Psoas muscle (tissue), 8 donors: ENCODE results near the gene WNT5A. TPM values are rescaled to one million over a fixed set of nuclear protein-coding genes. Genes with fewer than 3 reads are reported as not detected.

ENCODE experiments used
- ATAC-seq, 4 donors: fragments of 200-7000 bp; cut with Tn5 transposase; one replicate each; pipeline ENCODE4 v1.9.1; 2020; ENCODE audit warnings: moderate library complexity in 3 of 4, mild to moderate bottlenecking in 2 of 4
- DNase-seq, 2 donors: peaks; one replicate each; pipeline ENCODE4 v3.0.0-alpha.2; 2020
- H3K27ac ChIP-seq: fragments of 200-600 bp; one replicate; pipeline ENCODE4 v1.8.0; 2022
- H3K27me3 ChIP-seq, 3 donors: fragments of 200-600 bp in 1 of 3; one replicate each; pipeline versions ENCODE4 v1.6.1 to v1.8.0; 2013 to 2022; ENCODE audit warnings: low read length in 2 of 3, mild to moderate bottlenecking in 2 of 3, moderate library complexity in 1 of 3; ENCODE audit not compliant: insufficient read depth in 3 of 3
- H3K36me3 ChIP-seq, 2 donors: fragments of 200-600 bp in 1 of 2; one replicate each; pipeline versions ENCODE4 v1.6.1 to v1.8.0; 2013 to 2022; ENCODE audit warnings: low read depth in 1 of 2, mild to moderate bottlenecking in 1 of 2, moderate library complexity in 1 of 2; ENCODE audit not compliant: insufficient read depth in 1 of 2
- H3K4me1 ChIP-seq: fragments of 200-600 bp; one replicate; pipeline ENCODE4 v1.8.0; 2022
- H3K4me3 ChIP-seq: fragments of 200-600 bp; one replicate; pipeline ENCODE4 v1.8.0; 2022; ENCODE audit warnings: mild to moderate bottlenecking
- H3K9me3 ChIP-seq: fragments of 200-600 bp; one replicate; pipeline ENCODE4 v1.8.0; 2022
- WGBS, 3 donors: extraction: QIAGEN DNeasy Blood & Tissue Kit; methylation state at CpG; one replicate each; pipeline versions ENCODE4 v1.1.6 to v1.1.7; 2013; 5-methylcytosine and 5-hydroxymethylcytosine counted together
- intact Hi-C, 2 donors: fragments of 100-400 bp; cut with DNase I; formaldehyde crosslinking; loops; one replicate each; pipeline versions ENCODE4 v1.11.0 to v1.14.2; 2022
- polyA plus RNA-seq, 3 donors: library from polyadenylated mRNA; stranded (reverse); fragments of 200-250 nt; gene quantifications; one replicate each; pipeline ENCODE4 v1.2.3, GENCODE V29; 2013
- total RNA-seq, 4 donors: library from RNA; stranded (reverse); fragmentation: NEBNext Ultra II Directional in 2 of 4; extraction: Animal tissue kit (Norgen Biotek cat#: 25700) in 2 of 4; gene quantifications; one replicate each; pipeline versions ENCODE4 v1.2.1 to v1.2.4, GENCODE V29; 2021 to 2023
- TF ChIP-seq, protein P1 (sequence below): fragments of 200-600 bp; IDR thresholded peaks from one replicate; pipeline ENCODE4 v1.8.0; 2022; ENCODE audit warnings: antibody characterized with exemption
- donor health status: healthy with polysubstance abuse.
- donor health status: DM: no; HTN: no; CAD: no; lungs with moderate emphysema.
- donor health status: Bipolar disorder and iron deficiency.
- donor health status: healthy.
- donor health status: DM: yes; HTN: yes; CAD: no.
- donor health status: DM: no; HTN: no; CAD: no.
- donor health status: DM: no; HTN: no; CAD: no.
- donor health status: DM: yes; HTN: yes; CAD: no.

WNT5A gene
- total and polyA plus RNA-seq, 7 donors: 0.43 to 6.2 (median 1.1) TPM

GRCh38 chr3:55474213-55474632, 12.9 kb downstream of the WNT5A start:
- Histone ChIP-seq H3K27ac (no peak overlapping the region), H3K4me1 (no peaks in the 10 kb centered on the region), H3K27me3 (no peaks in the 10 kb centered on the region), H3K4me3 (no peak overlapping the region), H3K9me3 (no peaks in the 10 kb centered on the region), H3K36me3 (peaks cover 0 to 10% of the 10 kb centered on the region in 2 donors)
- DNase-seq (no peak), ATAC-seq (no peak)
- 79 to 86% (median 86%) methylated on average over 44 of the region's 44 CpGs for WGBS, 3 donors
- TF ChIP-seq, protein P1, sequence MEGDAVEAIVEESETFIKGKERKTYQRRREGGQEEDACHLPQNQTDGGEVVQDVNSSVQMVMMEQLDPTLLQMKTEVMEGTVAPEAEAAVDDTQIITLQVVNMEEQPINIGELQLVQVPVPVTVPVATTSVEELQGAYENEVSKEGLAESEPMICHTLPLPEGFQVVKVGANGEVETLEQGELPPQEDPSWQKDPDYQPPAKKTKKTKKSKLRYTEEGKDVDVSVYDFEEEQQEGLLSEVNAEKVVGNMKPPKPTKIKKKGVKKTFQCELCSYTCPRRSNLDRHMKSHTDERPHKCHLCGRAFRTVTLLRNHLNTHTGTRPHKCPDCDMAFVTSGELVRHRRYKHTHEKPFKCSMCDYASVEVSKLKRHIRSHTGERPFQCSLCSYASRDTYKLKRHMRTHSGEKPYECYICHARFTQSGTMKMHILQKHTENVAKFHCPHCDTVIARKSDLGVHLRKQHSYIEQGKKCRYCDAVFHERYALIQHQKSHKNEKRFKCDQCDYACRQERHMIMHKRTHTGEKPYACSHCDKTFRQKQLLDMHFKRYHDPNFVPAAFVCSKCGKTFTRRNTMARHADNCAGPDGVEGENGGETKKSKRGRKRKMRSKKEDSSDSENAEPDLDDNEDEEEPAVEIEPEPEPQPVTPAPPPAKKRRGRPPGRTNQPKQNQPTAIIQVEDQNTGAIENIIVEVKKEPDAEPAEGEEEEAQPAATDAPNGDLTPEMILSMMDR: no peak
- intact Hi-C loops: no loop called here

DNA sequence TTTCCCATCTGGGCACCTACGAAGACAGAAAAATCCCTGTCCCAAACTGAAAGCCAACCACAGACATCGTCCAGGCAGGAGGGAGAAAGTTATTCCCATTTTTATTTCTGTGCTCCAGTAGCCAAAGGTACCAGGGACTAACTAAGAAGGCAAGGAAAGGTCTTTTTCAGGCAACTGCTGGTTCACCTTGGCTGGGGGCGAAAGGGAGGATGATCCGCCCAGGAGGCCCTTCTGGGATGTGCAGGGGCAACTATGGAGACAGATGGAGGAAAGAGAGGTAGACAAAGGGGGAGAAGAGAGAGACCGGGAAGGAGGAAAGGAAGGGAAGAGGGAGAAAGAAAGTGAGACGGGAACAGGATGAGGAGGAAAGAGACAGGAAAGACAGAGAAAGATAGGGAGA, 13.3 kb downstream of the WNT5A start:
- H3K9me3 ChIP-seq: no peaks in the 10 kb centered on the region
- no peak overlapping the region for H3K4me3 ChIP-seq
- ATAC-seq: no peak
- H3K36me3 ChIP-seq: peaks cover 0 to 10% of the 10 kb centered on the region in 2 donors
- TF ChIP-seq, protein P1: no peak
- intact Hi-C loops: no loop called here
- no peak for DNase-seq
- WGBS, 3 donors: 85 to 91% (median 87%) methylated on average over 6 of the region's 6 CpGs
- no peaks in the 10 kb centered on the region for H3K4me1 ChIP-seq
- H3K27ac ChIP-seq: no peak overlapping the region
- no peaks in the 10 kb centered on the region for H3K27me3 ChIP-seq

DNA sequence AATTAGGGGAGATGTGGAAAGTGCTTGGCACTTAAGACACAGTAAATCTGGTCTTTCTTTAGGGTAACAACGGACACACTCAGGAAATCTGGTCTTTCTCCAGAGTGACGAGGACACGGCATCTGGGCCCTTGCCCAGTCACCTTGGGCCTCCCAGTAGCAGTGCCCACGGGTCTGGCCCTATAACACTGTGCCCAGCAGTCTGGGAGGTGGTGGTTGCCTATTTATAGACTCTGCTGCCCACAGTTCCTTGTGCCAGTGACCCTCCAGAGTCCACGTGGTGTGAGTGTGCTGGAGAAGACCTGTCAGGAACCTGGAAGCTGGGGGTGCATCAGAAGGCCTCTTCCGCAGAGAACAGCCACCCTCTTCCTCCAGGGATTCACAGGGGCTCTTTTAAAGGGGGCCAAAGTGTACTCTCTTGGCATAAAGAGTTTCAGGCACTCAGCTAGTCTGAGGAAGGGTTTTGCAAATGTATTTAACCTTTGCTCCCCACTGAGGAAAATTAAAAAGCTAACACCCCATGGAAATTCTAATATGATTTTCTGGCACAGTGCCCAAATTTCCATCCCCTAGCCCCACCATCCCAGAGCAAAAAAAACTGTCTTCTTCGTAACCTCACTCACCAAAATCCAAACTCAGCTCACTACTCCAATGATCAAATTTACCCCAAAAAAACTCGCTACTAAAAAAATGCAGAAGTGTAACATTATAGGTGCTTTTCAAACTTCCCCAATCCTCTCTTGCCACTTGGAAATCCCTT, 15.4 kb downstream of the WNT5A start:
- intact Hi-C loops: no loop called here
- no peak overlapping the region for H3K4me3 ChIP-seq
- 49 to 53% (median 49%) methylated on average over 8 of the region's 8 CpGs for WGBS, 3 donors
- H3K36me3 ChIP-seq: peaks cover 0 to 10% of the 10 kb centered on the region in 2 donors
- no peak overlapping the region for H3K27ac ChIP-seq
- TF ChIP-seq, protein P1: no peak
- ATAC-seq: peak; percentile 70 to 90 (median 78)
- no peaks in the 10 kb centered on the region for H3K4me1 ChIP-seq
- H3K27me3 ChIP-seq: no peaks in the 10 kb centered on the region
- no peaks in the 10 kb centered on the region for H3K9me3 ChIP-seq
- DNase-seq: no peak

DNA sequence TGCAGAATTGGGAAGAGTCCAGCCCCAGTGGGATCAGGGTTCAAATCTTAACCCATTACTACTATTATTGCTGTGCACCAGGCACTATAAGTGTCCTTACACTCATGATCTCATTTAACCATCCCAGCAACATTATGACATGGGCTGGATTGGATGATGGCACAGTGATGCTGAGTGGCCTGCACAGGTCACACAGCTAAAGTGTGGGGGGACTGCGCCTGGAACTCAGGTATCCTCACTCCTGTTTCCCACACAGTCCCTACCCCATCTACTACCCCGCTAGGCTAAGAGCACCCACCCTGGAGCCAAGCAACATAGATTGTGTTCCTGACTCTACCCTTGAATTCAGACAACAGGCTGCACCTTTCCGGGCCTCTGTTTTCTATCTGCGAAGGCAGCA, 16.0 kb downstream of the WNT5A start:
- DNase-seq: no peak
- no peak overlapping the region for H3K27ac ChIP-seq

More for the DNA sequence above, 16.0 kb downstream of the WNT5A start:
- intact Hi-C loops: no loop called here
- TF ChIP-seq, protein P1: no peak
- no peak overlapping the region for H3K4me3 ChIP-seq
- no peaks in the 10 kb centered on the region for H3K9me3 ChIP-seq
- H3K36me3 ChIP-seq: peaks cover 0 to 8% of the 10 kb centered on the region in 2 donors
- peak in 1 of 4 donors; percentile 30 for ATAC-seq
- no peaks in the 10 kb centered on the region for H3K27me3 ChIP-seq
- H3K4me1 ChIP-seq: no peaks in the 10 kb centered on the region
- WGBS, 3 donors: 82 to 94% (median 93%) methylated on average over 4 of the region's 4 CpGs
